Transverse colon (tissue), 4 donors: ENCODE measurements around the gene GMFB.

Experiments used
- EP300 ChIP-seq: sonication (generic); formaldehyde crosslinking; IDR thresholded peaks from one replicate; pipeline ENCODE4 v1.6.1; 2017; ENCODE audit warnings: antibody characterized with exemption, low read depth
- POLR2A ChIP-seq: fragments of 450-650 bp; IDR thresholded peaks from one replicate; pipeline ENCODE4 v1.6.1; 2016; ENCODE audit warnings: antibody characterized with exemption, mild to moderate bottlenecking, moderate library complexity
- POLR2AphosphoS5 ChIP-seq, 3 donors: sonication (generic); formaldehyde crosslinking; IDR thresholded peaks; one replicate each; pipeline ENCODE4 v1.6.1; 2016; ENCODE audit warnings: antibody characterized with exemption in 3 of 3
- TF ChIP-seq, protein P1 (sequence below), 5 experiments: fragments of 200-600 bp in 3 of 5; fragments of 450-650 bp in 2 of 5; sonication (generic) in 3 of 5; IDR thresholded peaks; 1 replicate in 2 of 5; 2 replicates in 3 of 5; pipeline ENCODE4 v1.5.1; 2016 to 2017; ENCODE audit warnings: antibody characterized with exemption in 5 of 5, inconsistent platforms in 3 of 5, mild to moderate bottlenecking in 2 of 5, moderate library complexity in 1 of 5

DNA sequence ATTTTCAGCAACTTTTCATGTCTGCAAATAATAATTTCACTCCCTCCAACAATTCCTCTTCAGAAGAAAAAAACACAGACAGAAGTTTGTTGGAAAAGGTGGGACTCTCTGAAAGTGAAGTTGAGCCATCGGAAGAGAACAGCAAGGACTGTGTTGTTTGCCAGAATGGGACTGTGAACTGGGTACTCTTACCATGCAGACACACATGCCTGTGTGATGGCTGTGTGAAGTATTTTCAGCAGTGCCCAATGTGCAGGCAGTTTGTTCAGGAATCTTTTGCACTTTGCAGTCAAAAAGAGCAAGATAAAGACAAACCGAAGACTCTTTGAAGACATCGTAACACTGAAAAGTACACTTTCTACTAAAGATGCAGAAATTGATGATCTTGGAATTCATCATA is 49.3 kb upstream of the GMFB start:
- TF ChIP-seq, protein P1, sequence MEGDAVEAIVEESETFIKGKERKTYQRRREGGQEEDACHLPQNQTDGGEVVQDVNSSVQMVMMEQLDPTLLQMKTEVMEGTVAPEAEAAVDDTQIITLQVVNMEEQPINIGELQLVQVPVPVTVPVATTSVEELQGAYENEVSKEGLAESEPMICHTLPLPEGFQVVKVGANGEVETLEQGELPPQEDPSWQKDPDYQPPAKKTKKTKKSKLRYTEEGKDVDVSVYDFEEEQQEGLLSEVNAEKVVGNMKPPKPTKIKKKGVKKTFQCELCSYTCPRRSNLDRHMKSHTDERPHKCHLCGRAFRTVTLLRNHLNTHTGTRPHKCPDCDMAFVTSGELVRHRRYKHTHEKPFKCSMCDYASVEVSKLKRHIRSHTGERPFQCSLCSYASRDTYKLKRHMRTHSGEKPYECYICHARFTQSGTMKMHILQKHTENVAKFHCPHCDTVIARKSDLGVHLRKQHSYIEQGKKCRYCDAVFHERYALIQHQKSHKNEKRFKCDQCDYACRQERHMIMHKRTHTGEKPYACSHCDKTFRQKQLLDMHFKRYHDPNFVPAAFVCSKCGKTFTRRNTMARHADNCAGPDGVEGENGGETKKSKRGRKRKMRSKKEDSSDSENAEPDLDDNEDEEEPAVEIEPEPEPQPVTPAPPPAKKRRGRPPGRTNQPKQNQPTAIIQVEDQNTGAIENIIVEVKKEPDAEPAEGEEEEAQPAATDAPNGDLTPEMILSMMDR (IDR thresholded peaks at IDR 0.05) = no peak
- TF ChIP-seq POLR2A (no peak), EP300 (no peak), POLR2AphosphoS5 (IDR thresholded peaks at IDR 0.05) (no peak)
